Activated naive CD8-positive, alpha-beta T cell (primary cell): ENCODE data around the gene CHIA.

Source experiments
- H3K27ac Mint-ChIP-seq: one replicate; pipeline ENCODE4 v1.8.0; 2021; ENCODE audit warnings: mixed read lengths
- H3K27me3 Mint-ChIP-seq: one replicate; pipeline ENCODE4 v1.8.0; 2021; ENCODE audit warnings: mixed read lengths
- H3K36me3 Mint-ChIP-seq: one replicate; pipeline ENCODE4 v1.8.0; 2021; ENCODE audit warnings: mixed read lengths
- H3K4me1 Mint-ChIP-seq: one replicate; pipeline ENCODE4 v1.8.0; 2021; ENCODE audit warnings: low read depth, mixed read lengths
- H3K4me3 Mint-ChIP-seq: one replicate; pipeline ENCODE4 v1.8.0; 2021; ENCODE audit warnings: mild to moderate bottlenecking, mixed read lengths
- H3K9me3 Mint-ChIP-seq: one replicate; pipeline ENCODE4 v1.8.0; 2021; ENCODE audit warnings: low read depth, mixed read lengths

Gene CHIA

DNA sequence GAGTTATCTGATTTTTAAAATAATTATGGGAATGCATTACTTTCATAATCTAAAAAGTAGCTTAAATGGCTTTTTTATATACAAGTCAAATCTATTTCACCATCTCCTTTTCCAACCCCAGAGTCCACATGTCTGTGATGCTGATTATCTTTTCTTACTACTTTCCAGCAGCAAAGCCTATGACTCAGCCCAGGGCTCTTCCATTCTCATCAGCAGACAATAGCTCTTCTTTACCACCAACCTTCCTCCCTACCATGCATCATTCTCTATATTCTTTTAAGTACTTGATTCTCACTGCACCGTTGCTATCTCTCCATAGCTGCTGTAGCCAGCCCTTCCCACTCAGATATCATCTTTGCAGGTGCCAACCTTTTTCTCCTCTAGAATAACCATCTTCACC is 75.6 kb downstream of the CHIA start:
- H3K27ac Mint-ChIP-seq, result no peak overlapping the region
- H3K36me3 Mint-ChIP-seq, result no peaks in the 10 kb centered on the region
- no peaks in the 10 kb centered on the region for H3K4me1 Mint-ChIP-seq
- H3K9me3 Mint-ChIP-seq, result no peaks in the 10 kb centered on the region
- peaks cover 18% of the 10 kb centered on the region for H3K27me3 Mint-ChIP-seq
- no peak overlapping the region for H3K4me3 Mint-ChIP-seq

GRCh38 chr1:111369177-111369576 is 78.5 kb downstream of the CHIA start:
- no peaks in the 10 kb centered on the region for H3K4me1 Mint-ChIP-seq
- H3K36me3 Mint-ChIP-seq, result no peaks in the 10 kb centered on the region
- peaks cover 18% of the 10 kb centered on the region for H3K27me3 Mint-ChIP-seq
- H3K27ac Mint-ChIP-seq, result no peak overlapping the region
- no peaks in the 10 kb centered on the region for H3K9me3 Mint-ChIP-seq
- no peak overlapping the region for H3K4me3 Mint-ChIP-seq

DNA sequence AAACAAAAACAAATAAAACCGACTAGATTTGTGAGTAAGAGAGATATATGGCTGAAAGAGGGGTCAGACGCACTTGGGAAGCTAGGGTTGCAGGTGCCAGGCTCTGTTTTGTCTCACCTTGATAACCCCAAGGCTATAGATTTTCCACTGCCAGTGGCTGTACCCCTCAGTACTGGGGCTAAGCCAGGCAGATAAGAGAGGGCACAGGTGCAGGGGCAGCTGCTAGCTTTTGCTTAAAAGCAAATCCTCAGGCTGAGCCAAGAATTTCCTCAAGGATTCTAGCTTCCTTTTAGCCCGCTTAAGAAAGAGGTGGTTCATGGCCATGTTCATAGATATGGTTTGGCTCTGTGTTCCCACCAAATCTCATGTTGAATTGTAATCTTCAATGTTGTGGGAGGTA is 79.0 kb downstream of the CHIA start:
- H3K27me3 Mint-ChIP-seq, result peaks cover 18% of the 10 kb centered on the region
- H3K27ac Mint-ChIP-seq, result no peak overlapping the region
- H3K36me3 Mint-ChIP-seq, result no peaks in the 10 kb centered on the region
- H3K4me1 Mint-ChIP-seq, result no peaks in the 10 kb centered on the region
- no peak overlapping the region for H3K4me3 Mint-ChIP-seq
- H3K9me3 Mint-ChIP-seq, result no peaks in the 10 kb centered on the region
